Smooth muscle cell of the brain vasculature (primary cell): Measurements from ENCODE around the gene PCDH8.

Experiments
- DNase-seq: peaks from one replicate; pipeline ENCODE4 v3.0.0-alpha.2; 2012; ENCODE audit warnings: low read depth, low spot score

Gene PCDH8

GRCh38 chr13:52848455-52849195 is at the start of gene PCDH8:
PCDH8 (minus strand) TSS chr13:52848640; CDS start chr13:52848436, 204 bp downstream.
- DNase-seq: no peak

- no peak for DNase-seq
Measured at GRCh38 chr13:52896827-52897659, 48.6 kb upstream of the PCDH8 start.

- no peak for DNase-seq
Measured at GRCh38 chr13:52894413-52894812, 46.0 kb upstream of the PCDH8 start.

- no peak for DNase-seq
Measured at GRCh38 chr13:52892925-52893324, 44.5 kb upstream of the PCDH8 start.

- DNase-seq: no peak
Measured at GRCh38 chr13:52891706-52892105, 43.3 kb upstream of the PCDH8 start.

GRCh38 chr13:52887165-52887564 is 38.7 kb upstream of the PCDH8 start:
- DNase-seq: no peak

GRCh38 chr13:52885141-52885540 is 36.7 kb upstream of the PCDH8 start:
- DNase-seq: no peak

GRCh38 chr13:52884429-52885010 is 36.1 kb upstream of the PCDH8 start:
- no peak for DNase-seq

GRCh38 chr13:52882785-52883184 is 34.3 kb upstream of the PCDH8 start:
- no peak for DNase-seq

GRCh38 chr13:52879950-52880741 is 31.7 kb upstream of the PCDH8 start:
- no peak for DNase-seq

- no peak for DNase-seq
Measured at GRCh38 chr13:52878831-52879230, 30.4 kb upstream of the PCDH8 start.

- no peak for DNase-seq
Measured at GRCh38 chr13:52870143-52870542, 21.7 kb upstream of the PCDH8 start.

- DNase-seq: no peak
Measured at GRCh38 chr13:52869621-52870020, 21.2 kb upstream of the PCDH8 start.

- DNase-seq: no peak
Measured at GRCh38 chr13:52869050-52869449, 20.6 kb upstream of the PCDH8 start.

- no peak for DNase-seq
Measured at GRCh38 chr13:52868190-52868589, 19.8 kb upstream of the PCDH8 start.

GRCh38 chr13:52864941-52865340 is 16.5 kb upstream of the PCDH8 start:
- DNase-seq: no peak

GRCh38 chr13:52862358-52863206 is 14.1 kb upstream of the PCDH8 start:
- DNase-seq: no peak

GRCh38 chr13:52852444-52852843 is 4.0 kb upstream of the PCDH8 start:
- no peak for DNase-seq

- DNase-seq: no peak
Measured at GRCh38 chr13:52851137-52851962, 2.9 kb upstream of the PCDH8 start.
